ENCODE results near the gene IFTAP.
"Not testable (repeated sequence)": the region's sequence is repeated elsewhere in the genome, so short reads cannot be mapped to it uniquely, and the experiment has no call there.

Gene IFTAP

DNA sequence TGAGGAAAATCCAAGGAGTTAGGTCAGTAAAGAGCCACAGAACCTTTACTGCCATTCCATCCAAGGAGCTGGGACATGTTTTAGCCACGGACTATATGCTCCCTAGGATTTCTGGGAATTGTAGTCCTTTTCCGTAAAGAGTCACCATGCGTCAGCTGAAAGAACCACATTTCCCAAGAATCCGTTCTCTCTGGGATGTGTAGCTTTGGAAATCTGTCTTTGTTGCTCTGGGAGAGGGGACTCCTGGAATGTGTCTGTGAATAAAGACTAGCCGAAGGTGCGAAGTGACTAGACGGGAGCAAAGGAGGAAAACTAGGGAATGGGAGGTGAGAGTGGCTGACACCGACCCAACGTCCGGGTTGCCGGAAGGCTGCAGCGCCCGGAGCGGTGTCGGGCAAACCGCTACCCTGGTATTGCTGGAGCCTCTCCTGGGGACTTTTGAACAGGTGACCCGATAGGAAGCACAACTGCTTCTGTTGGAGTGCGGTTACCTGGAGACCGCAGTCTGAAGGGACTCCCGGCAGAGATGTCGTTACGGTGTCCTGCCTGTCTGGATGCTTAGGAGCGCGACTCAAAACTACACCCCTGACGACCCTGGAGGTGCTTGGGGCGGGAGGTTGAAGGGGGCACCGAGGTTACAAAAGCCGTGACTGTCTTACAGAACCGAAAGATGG, at the start of gene IFTAP:
IFTAP (plus strand) TSS at position 187 of the 674 bp plus-strand sequence. CDS start 15,602 bp downstream, outside the sequence.
- no peaks in the 10 kb centered on the region for H3K9me3 ChIP-seq (ENCODE audit: severe bottlenecking)
- H3K4me1 ChIP-seq (ENCODE audit: insufficient read depth, poor library complexity, severe bottlenecking) = no peaks in the 10 kb centered on the region
- ATAC-seq (ENCODE audit: low read depth) = peak; percentile 99
- H3K4me3 ChIP-seq (ENCODE audit: severe bottlenecking) = peak within 1 kb of the TSS; percentile 75
- H3K36me3 ChIP-seq (ENCODE audit: low read depth) = no peaks in the 10 kb centered on the region
- H3K27me3 ChIP-seq (ENCODE audit: insufficient read depth, poor library complexity, severe bottlenecking) = peaks cover 24% of the 10 kb centered on the region
- no peak within 1 kb of the TSS for H3K27ac ChIP-seq (ENCODE audit: poor library complexity, severe bottlenecking)
- DNase-seq (ENCODE audit: low spot score) = no peak
- TF ChIP-seq, protein P1, sequence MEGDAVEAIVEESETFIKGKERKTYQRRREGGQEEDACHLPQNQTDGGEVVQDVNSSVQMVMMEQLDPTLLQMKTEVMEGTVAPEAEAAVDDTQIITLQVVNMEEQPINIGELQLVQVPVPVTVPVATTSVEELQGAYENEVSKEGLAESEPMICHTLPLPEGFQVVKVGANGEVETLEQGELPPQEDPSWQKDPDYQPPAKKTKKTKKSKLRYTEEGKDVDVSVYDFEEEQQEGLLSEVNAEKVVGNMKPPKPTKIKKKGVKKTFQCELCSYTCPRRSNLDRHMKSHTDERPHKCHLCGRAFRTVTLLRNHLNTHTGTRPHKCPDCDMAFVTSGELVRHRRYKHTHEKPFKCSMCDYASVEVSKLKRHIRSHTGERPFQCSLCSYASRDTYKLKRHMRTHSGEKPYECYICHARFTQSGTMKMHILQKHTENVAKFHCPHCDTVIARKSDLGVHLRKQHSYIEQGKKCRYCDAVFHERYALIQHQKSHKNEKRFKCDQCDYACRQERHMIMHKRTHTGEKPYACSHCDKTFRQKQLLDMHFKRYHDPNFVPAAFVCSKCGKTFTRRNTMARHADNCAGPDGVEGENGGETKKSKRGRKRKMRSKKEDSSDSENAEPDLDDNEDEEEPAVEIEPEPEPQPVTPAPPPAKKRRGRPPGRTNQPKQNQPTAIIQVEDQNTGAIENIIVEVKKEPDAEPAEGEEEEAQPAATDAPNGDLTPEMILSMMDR (IDR thresholded peaks at IDR 0.05; ENCODE audit: poor library complexity, severe bottlenecking) = no peak

DNA sequence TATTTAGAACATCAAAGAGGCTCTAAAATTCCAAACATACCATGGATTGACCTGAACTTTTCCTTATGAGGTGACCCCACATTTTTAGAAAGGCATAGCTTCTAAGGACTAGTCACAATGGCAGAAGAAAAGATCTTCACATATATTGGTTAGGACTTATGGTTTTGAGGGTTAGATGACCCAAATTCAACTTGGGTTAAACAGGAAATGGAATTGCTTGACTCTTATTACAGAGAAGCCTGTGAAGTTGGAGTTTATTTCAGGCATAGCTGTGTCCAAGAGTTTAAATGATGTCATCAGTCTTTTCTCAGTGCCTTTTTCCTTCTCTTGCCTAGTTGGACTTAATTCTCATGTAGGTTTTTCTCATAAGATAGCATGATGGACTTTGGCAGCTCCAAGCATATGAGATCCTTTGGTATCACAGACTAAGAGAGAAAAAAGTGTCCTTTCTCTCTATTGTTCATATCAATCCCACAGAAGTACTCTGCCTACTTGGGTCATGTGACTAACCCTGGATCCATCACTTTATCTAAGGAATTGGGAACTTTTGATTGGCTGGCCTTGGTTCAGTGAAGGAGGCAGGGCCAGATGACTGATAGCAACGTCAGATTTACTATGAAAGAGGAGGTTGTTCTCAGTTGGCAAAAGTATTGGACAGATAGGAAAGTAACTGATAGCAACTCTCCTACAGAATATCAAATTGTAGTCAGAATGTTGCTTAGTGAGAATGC, 43.8 kb upstream of the IFTAP start:
- ATAC-seq (ENCODE audit: low read depth) = no peak
- H3K36me3 ChIP-seq (ENCODE audit: low read depth) = no peaks in the 10 kb centered on the region
- no peak overlapping the region for H3K27ac ChIP-seq (ENCODE audit: poor library complexity, severe bottlenecking)
- H3K4me1 ChIP-seq (ENCODE audit: insufficient read depth, poor library complexity, severe bottlenecking) = no peaks in the 10 kb centered on the region
- H3K9me3 ChIP-seq (ENCODE audit: severe bottlenecking) = no peaks in the 10 kb centered on the region
- H3K4me3 ChIP-seq (ENCODE audit: severe bottlenecking) = no peak overlapping the region
- H3K27me3 ChIP-seq (ENCODE audit: insufficient read depth, poor library complexity, severe bottlenecking) = peaks cover 9% of the 10 kb centered on the region
- no peak for DNase-seq (ENCODE audit: low spot score)
- TF ChIP-seq, protein P1 (IDR thresholded peaks at IDR 0.05; ENCODE audit: poor library complexity, severe bottlenecking) = no peak

DNA sequence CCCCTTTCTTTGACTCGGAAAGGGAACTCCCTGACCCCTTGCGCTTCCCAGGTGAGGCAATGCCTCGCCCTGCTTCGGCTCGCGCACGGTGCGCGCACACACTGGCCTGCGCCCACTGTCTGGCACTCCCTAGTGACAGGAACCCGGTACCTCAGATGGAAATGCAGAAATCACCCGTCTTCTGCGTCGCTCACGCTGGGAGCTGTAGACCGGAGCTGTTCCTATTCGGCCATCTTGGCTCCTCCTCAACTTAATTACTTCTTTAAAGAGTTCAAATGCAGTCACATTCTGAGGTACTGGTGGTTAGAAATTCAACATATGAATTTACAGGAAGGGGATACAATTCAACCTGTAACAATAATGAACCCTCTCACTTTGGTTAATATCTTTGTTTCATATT, 36.9 kb upstream of the IFTAP start:
- not testable (repeated sequence) for H3K4me1 ChIP-seq (ENCODE audit: insufficient read depth, poor library complexity, severe bottlenecking); DNase-seq (ENCODE audit: low spot score); H3K36me3 ChIP-seq (ENCODE audit: low read depth); H3K4me3 ChIP-seq (ENCODE audit: severe bottlenecking); H3K27ac ChIP-seq (ENCODE audit: poor library complexity, severe bottlenecking); H3K27me3 ChIP-seq (ENCODE audit: insufficient read depth, poor library complexity, severe bottlenecking); H3K9me3 ChIP-seq (ENCODE audit: severe bottlenecking); ATAC-seq (ENCODE audit: low read depth)

- H3K9me3 ChIP-seq (ENCODE audit: severe bottlenecking) = no peaks in the 10 kb centered on the region
- DNase-seq (ENCODE audit: low spot score) (no peak), ATAC-seq (ENCODE audit: low read depth) (no peak)
- H3K4me3 ChIP-seq (ENCODE audit: severe bottlenecking) = no peak overlapping the region
- H3K27me3 ChIP-seq (ENCODE audit: insufficient read depth, poor library complexity, severe bottlenecking) = no peaks in the 10 kb centered on the region
- H3K4me1 ChIP-seq (ENCODE audit: insufficient read depth, poor library complexity, severe bottlenecking) = no peaks in the 10 kb centered on the region
- TF ChIP-seq, protein P1 (IDR thresholded peaks at IDR 0.05; ENCODE audit: poor library complexity, severe bottlenecking) = no peak
- H3K36me3 ChIP-seq (ENCODE audit: low read depth) = no peaks in the 10 kb centered on the region
- H3K27ac ChIP-seq (ENCODE audit: poor library complexity, severe bottlenecking) = no peak overlapping the region
These were observed 36.3 kb upstream of the IFTAP start for GRCh38 chr11:36557991-36558390.

DNA sequence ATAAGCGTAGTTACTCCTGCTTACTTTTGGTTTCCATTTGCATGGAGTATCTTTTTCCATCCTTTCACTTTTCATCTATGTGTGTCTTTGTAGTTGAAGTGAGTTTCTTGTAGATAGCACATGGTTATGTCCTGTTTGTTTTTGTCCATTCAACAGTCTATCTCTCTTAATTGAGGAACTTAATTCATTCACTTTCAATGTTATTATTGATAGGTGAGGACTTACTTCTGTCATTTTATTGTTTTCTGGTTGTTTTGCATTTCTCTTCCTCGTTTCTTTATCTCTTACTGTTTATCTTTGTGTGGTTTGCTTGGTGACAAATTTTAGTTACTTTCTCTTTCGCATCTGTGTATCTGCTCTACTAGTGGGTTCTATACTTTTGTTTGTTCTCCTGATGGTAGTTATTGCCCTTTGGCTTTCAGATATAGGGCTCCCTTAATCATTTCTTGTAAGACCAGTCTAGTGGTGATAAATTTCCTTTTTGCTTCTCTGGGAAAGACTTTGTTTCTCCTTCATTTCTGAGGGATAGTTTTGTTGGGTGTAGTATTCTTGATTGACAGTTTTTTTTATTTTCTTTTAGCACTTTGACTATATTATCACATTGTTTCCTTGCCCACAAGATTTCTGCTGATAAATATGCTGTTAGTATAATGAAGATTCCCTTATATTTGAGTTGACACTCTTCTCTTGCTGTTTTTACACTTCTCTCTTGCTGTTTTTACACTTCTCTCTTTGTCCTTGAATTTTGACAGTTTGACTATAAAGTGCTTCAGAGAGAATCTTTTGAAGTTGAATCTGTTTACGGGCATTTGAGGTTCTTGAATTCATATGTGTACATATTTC, 35.5 kb upstream of the IFTAP start:
- Histone ChIP-seq H3K27me3 (ENCODE audit: insufficient read depth, poor library complexity, severe bottlenecking) (no peaks in the 10 kb centered on the region), H3K36me3 (ENCODE audit: low read depth) (no peaks in the 10 kb centered on the region), H3K9me3 (ENCODE audit: severe bottlenecking) (no peaks in the 10 kb centered on the region), H3K4me3 (ENCODE audit: severe bottlenecking) (no peak overlapping the region), H3K27ac (ENCODE audit: poor library complexity, severe bottlenecking) (no peak overlapping the region), H3K4me1 (ENCODE audit: insufficient read depth, poor library complexity, severe bottlenecking) (no peaks in the 10 kb centered on the region)
- no peak for DNase-seq (ENCODE audit: low spot score)
- TF ChIP-seq, protein P1 (IDR thresholded peaks at IDR 0.05; ENCODE audit: poor library complexity, severe bottlenecking) = no peak
- ATAC-seq (ENCODE audit: low read depth) = no peak
